Measurements from ENCODE around the gene MSANTD3.
"Not testable (repeated sequence)": the region's sequence is repeated elsewhere in the genome, so short reads cannot be mapped to it uniquely, and the experiment has no call there.

Gene MSANTD3

GRCh38 chr9:100426530-100427365 is at the start of gene MSANTD3:
Gene MSANTD3, plus strand, starts transcription at chr9:100427143. Its CDS starts 14,796 bp downstream, at chr9:100441939.
- DNase-seq = peak; percentile 51 to 57
- H3K27ac Mint-ChIP-seq = peak within 1 kb of the TSS; percentile 96 to 99
- H3K4me1 Mint-ChIP-seq = peaks cover 31% of the 10 kb centered on the region
- H3K27me3 Mint-ChIP-seq = peaks cover 15% of the 10 kb centered on the region
- no peaks in the 10 kb centered on the region for H3K9me3 Mint-ChIP-seq
- H3K4me3 Mint-ChIP-seq = peak within 1 kb of the TSS; percentile 89 to 98
- ATAC-seq = peak; percentile 87

GRCh38 chr9:100379862-100380261 is 47.1 kb upstream of the MSANTD3 start:
- DNase-seq (no peak), ATAC-seq (no peak)
- no peak overlapping the region for H3K4me3 Mint-ChIP-seq
- no peaks in the 10 kb centered on the region for H3K27me3 Mint-ChIP-seq
- H3K27ac Mint-ChIP-seq = peak overlapping the region; percentile 3 to 50
- H3K9me3 Mint-ChIP-seq = peaks cover 0 to 13% of the 10 kb centered on the region in 2 donors
- no peaks in the 10 kb centered on the region for H3K4me1 Mint-ChIP-seq

GRCh38 chr9:100392989-100393388 is 34.0 kb upstream of the MSANTD3 start:
- not testable (repeated sequence) for ATAC-seq

GRCh38 chr9:100394032-100394695 is 32.8 kb upstream of the MSANTD3 start:
- no peak overlapping the region for H3K27ac Mint-ChIP-seq
- ATAC-seq (no peak), DNase-seq (no peak)
- no peak overlapping the region for H3K4me3 Mint-ChIP-seq
- H3K27me3 Mint-ChIP-seq = no peaks in the 10 kb centered on the region
- H3K4me1 Mint-ChIP-seq = peaks cover 5% of the 10 kb centered on the region
- no peaks in the 10 kb centered on the region for H3K9me3 Mint-ChIP-seq

More at GRCh38 chr9:100392989-100393388, 34.0 kb upstream of the MSANTD3 start:
- H3K27ac Mint-ChIP-seq, H3K9me3 Mint-ChIP-seq, H3K4me3 Mint-ChIP-seq, DNase-seq, H3K27me3 Mint-ChIP-seq, H3K4me1 Mint-ChIP-seq: not testable (repeated sequence)

- ATAC-seq (no peak), DNase-seq (no peak)
- no peaks in the 10 kb centered on the region for H3K27me3 Mint-ChIP-seq
- H3K4me1 Mint-ChIP-seq = no peaks in the 10 kb centered on the region
- no peak overlapping the region for H3K27ac Mint-ChIP-seq
- H3K9me3 Mint-ChIP-seq = no peaks in the 10 kb centered on the region
- no peak overlapping the region for H3K4me3 Mint-ChIP-seq
Measured at GRCh38 chr9:100394816-100395215, 32.1 kb upstream of the MSANTD3 start.

GRCh38 chr9:100396769-100397168 is 30.2 kb upstream of the MSANTD3 start:
- H3K9me3 Mint-ChIP-seq = no peaks in the 10 kb centered on the region
- peaks cover 7% of the 10 kb centered on the region for H3K27me3 Mint-ChIP-seq
- no peak for DNase-seq
- no peak overlapping the region for H3K27ac Mint-ChIP-seq
- H3K4me1 Mint-ChIP-seq = no peaks in the 10 kb centered on the region
- no peak overlapping the region for H3K4me3 Mint-ChIP-seq
- ATAC-seq = no peak

- Mint-ChIP-seq H3K4me3 (no peak overlapping the region), H3K27ac (no peak overlapping the region), H3K4me1 (no peaks in the 10 kb centered on the region), H3K27me3 (peaks cover 7% of the 10 kb centered on the region), H3K9me3 (no peaks in the 10 kb centered on the region)
- ATAC-seq (no peak), DNase-seq (no peak)
Measured at GRCh38 chr9:100397529-100398266, 29.2 kb upstream of the MSANTD3 start.

- no peak for ATAC-seq
- H3K27ac Mint-ChIP-seq = peak overlapping the region in 1 of 2 donors; percentile 4
- DNase-seq = no peak
- peaks cover 13% of the 10 kb centered on the region for H3K27me3 Mint-ChIP-seq
- no peaks in the 10 kb centered on the region for H3K4me1 Mint-ChIP-seq
- no peaks in the 10 kb centered on the region for H3K9me3 Mint-ChIP-seq
- H3K4me3 Mint-ChIP-seq = no peak overlapping the region
Measured at GRCh38 chr9:100401042-100401441, 25.9 kb upstream of the MSANTD3 start.

GRCh38 chr9:100406962-100407361 is 20.0 kb upstream of the MSANTD3 start:
- no peaks in the 10 kb centered on the region for H3K9me3 Mint-ChIP-seq
- no peak for DNase-seq
- peaks cover 24% of the 10 kb centered on the region for H3K27me3 Mint-ChIP-seq

GRCh38 chr9:100408546-100409175 is 18.3 kb upstream of the MSANTD3 start:
- Mint-ChIP-seq H3K27ac (no peak overlapping the region), H3K4me1 (peaks cover 15% of the 10 kb centered on the region), H3K9me3 (no peaks in the 10 kb centered on the region), H3K4me3 (no peak overlapping the region), H3K27me3 (peaks cover 24% of the 10 kb centered on the region)
- ATAC-seq = no peak
- no peak for DNase-seq

More at GRCh38 chr9:100406962-100407361, 20.0 kb upstream of the MSANTD3 start:
- ATAC-seq = no peak
- Mint-ChIP-seq H3K27ac (no peak overlapping the region), H3K4me1 (peaks cover 11% of the 10 kb centered on the region), H3K4me3 (no peak overlapping the region)

GRCh38 chr9:100409176-100409556 is 17.8 kb upstream of the MSANTD3 start:
- ATAC-seq = no peak
- Mint-ChIP-seq H3K27ac (no peak overlapping the region), H3K4me3 (no peak overlapping the region), H3K4me1 (peaks cover 15% of the 10 kb centered on the region), H3K9me3 (no peaks in the 10 kb centered on the region), H3K27me3 (peaks cover 24% of the 10 kb centered on the region)
- DNase-seq = no peak

GRCh38 chr9:100411472-100412283 is 15.3 kb upstream of the MSANTD3 start:
- H3K4me3 Mint-ChIP-seq = peak overlapping the region; percentile 79 to 84
- peak overlapping the region; percentile 59 to 66 for H3K27ac Mint-ChIP-seq
- H3K27me3 Mint-ChIP-seq = peaks cover 30% of the 10 kb centered on the region
- H3K4me1 Mint-ChIP-seq = peaks cover 15% of the 10 kb centered on the region
- no peaks in the 10 kb centered on the region for H3K9me3 Mint-ChIP-seq
- ATAC-seq = peak; percentile 100
- DNase-seq = peak; percentile 75 to 88

GRCh38 chr9:100413839-100414420 is 13.0 kb upstream of the MSANTD3 start:
- Mint-ChIP-seq H3K27me3 (peaks cover 36% of the 10 kb centered on the region), H3K9me3 (no peaks in the 10 kb centered on the region), H3K4me3 (no peak overlapping the region), H3K4me1 (peaks cover 15% of the 10 kb centered on the region), H3K27ac (no peak overlapping the region)
- ATAC-seq (no peak), DNase-seq (no peak)

- ATAC-seq (no peak), DNase-seq (no peak)
- no peak overlapping the region for H3K4me3 Mint-ChIP-seq
- no peaks in the 10 kb centered on the region for H3K9me3 Mint-ChIP-seq
- H3K27ac Mint-ChIP-seq = no peak overlapping the region
- no peaks in the 10 kb centered on the region for H3K4me1 Mint-ChIP-seq
- H3K27me3 Mint-ChIP-seq = peaks cover 47% of the 10 kb centered on the region
Measured at GRCh38 chr9:100417815-100418214, 9.1 kb upstream of the MSANTD3 start.

Measured in stimulated activated naive CD8-positive, alpha-beta T cell treated with anti-CD3 and anti-CD28 coated beads, Interleukin-15, amount 100 ng/mL, for 72 hours (primary cell).